GM12878 (cell line): ENCODE results near the gene ANKRD11. TPM values are rescaled to one million over a fixed set of nuclear protein-coding genes. Genes with fewer than 3 reads are reported as not detected.

Experiments
- ATAC-seq: fragments of 200-7000 bp; cut with Tn5 transposase; 3 replicates; pipeline ENCODE4 v1.9.1; 2020; ENCODE audit warnings: mild to moderate bottlenecking, moderate library complexity
- BruUV-seq: library from RNA; stranded (reverse); fragments of 400-500 nt; replicated peaks from 2 replicates; lab custom pipeline; 2021; lab: Mats Ljungman, UMichigan
- CTCF ChIA-PET: fragments of 300-600 bp; sonication (Branson Sonifier 250); formaldehyde crosslinking; extraction: SDS; loops from one replicate; lab custom pipeline; 2021; ENCODE audit warnings: inconsistent platforms; lab: Yijun Ruan, JAX
- POLR2A ChIA-PET: fragments of 350-600 bp; formaldehyde crosslinking; extraction: SDS; loops from one replicate; lab custom pipeline; 2021; ENCODE audit warnings: inconsistent platforms; lab: Charles Lee
- RAD21 ChIA-PET: fragments of 300-600 bp; sonication (Branson Sonifier 250); formaldehyde crosslinking; loops from one replicate; lab custom pipeline; 2023; ENCODE audit warnings: antibody characterized with exemption; ENCODE audit not compliant: unreplicated experiment; lab: Charles Lee
- SMC1A ChIA-PET: fragments of 300-600 bp; sonication (Branson Sonifier 250); formaldehyde crosslinking; loops from one replicate; lab custom pipeline; 2023; ENCODE audit not compliant: unreplicated experiment, uncharacterized antibody; lab: Charles Lee
- DNase-seq: peaks from one replicate; pipeline ENCODE4 v3.0.0-alpha.2; 2011; ENCODE audit warnings: low read depth, low spot score
- FAIRE-seq: peaks from 3 replicates; lab custom pipeline; 2011; peaks lifted over from hg19 to GRCh38; lab: Jason Lieb, UNC
- H2AFZ ChIP-seq: 2 replicates; pipeline ENCODE4 v1.6.0; 2011; ENCODE audit warnings: low read depth, low read length, control low read depth; ENCODE audit not compliant: control insufficient read depth
- H3K27ac ChIP-seq: 2 replicates; pipeline ENCODE4 v1.5.1; 2011; ENCODE audit warnings: control low read depth; ENCODE audit not compliant: control insufficient read depth, insufficient read depth
- H3K27me3 ChIP-seq, 2 experiments: replicated peaks in 1 of 2; 2 replicates each; pipeline versions ENCODE4 v1.6.0 to v1.6.1; 2011; ENCODE audit warnings: low read length in 1 of 2; ENCODE audit not compliant: control insufficient read depth in 2 of 2, insufficient read depth in 2 of 2
- H3K36me3 ChIP-seq, 2 experiments: 2 replicates each; pipeline ENCODE4 v1.5.1; 2011; ENCODE audit warnings: low read length in 1 of 2; ENCODE audit not compliant: control insufficient read depth in 2 of 2, insufficient read depth in 2 of 2
- H3K4me1 ChIP-seq: 2 replicates; pipeline ENCODE4 v1.6.1; 2011; ENCODE audit warnings: mild to moderate bottlenecking, low read length, moderate library complexity, mixed read lengths; ENCODE audit not compliant: control insufficient read depth, insufficient read depth
- H3K4me2 ChIP-seq: 2 replicates; pipeline ENCODE4 v1.6.0; 2011; ENCODE audit warnings: control low read depth; ENCODE audit not compliant: control insufficient read depth, insufficient read depth
- H3K4me3 ChIP-seq: fragments of 200-600 bp; sonication (generic); 2 replicates; pipeline ENCODE4 v1.5.1; 2016
- H3K79me2 ChIP-seq: 2 replicates; pipeline ENCODE4 v1.6.0; 2011; ENCODE audit warnings: low read length; ENCODE audit not compliant: control insufficient read depth, insufficient read depth
- H3K9ac ChIP-seq: 2 replicates; pipeline ENCODE4 v1.8.0; 2011; ENCODE audit warnings: low read length, control low read depth, mixed read lengths; ENCODE audit not compliant: control insufficient read depth, insufficient read depth
- H3K9me3 ChIP-seq: replicated peaks from 3 replicates; pipeline ENCODE4 v1.5.1; 2011; ENCODE audit warnings: mild to moderate bottlenecking, low read length; ENCODE audit not compliant: control insufficient read depth, insufficient read depth
- H4K20me1 ChIP-seq: 2 replicates; pipeline ENCODE4 v1.6.0; 2011; ENCODE audit not compliant: control insufficient read depth, insufficient read depth
- BACH1 ChIP-seq: fragments of 450-650 bp; IDR thresholded peaks from 2 replicates; pipeline ENCODE4 v1.6.1; 2017; ENCODE audit warnings: mild to moderate bottlenecking, borderline replicate concordance
- EGR1 ChIP-seq, 2 experiments: IDR thresholded peaks; 1 replicate in 1 of 2; 2 replicates in 1 of 2; pipeline ENCODE4 v1.6.1; 2011 to 2012; ENCODE audit warnings: low read depth in 2 of 2, low read length in 2 of 2, borderline replicate concordance in 1 of 2, mild to moderate bottlenecking in 1 of 2, moderate library complexity in 1 of 2
- EP300 ChIP-seq, 2 experiments: fragments of 150-350 bp in 1 of 2; IDR thresholded peaks; 2 replicates each; pipeline ENCODE4 v1.6.1; 2011 to 2012; ENCODE audit warnings: low read depth in 2 of 2, low read length in 2 of 2, borderline replicate concordance in 1 of 2, improper control_type of control experiment in 1 of 2, inconsistent platforms in 1 of 2; ENCODE audit not compliant: control insufficient read depth in 1 of 2
- HDAC6 ChIP-seq: fragments of 200-600 bp; sonication (generic); IDR thresholded peaks from one replicate; pipeline ENCODE4 v1.8.0; 2017; ENCODE audit warnings: antibody characterized with exemption; ENCODE audit not compliant: unreplicated experiment
- NFYB ChIP-seq: IDR thresholded peaks from 2 replicates; pipeline ENCODE4 v1.6.1; 2011; ENCODE audit warnings: low read depth, mild to moderate bottlenecking, low read length, improper control_type of control experiment, moderate library complexity; ENCODE audit not compliant: insufficient read depth
- POLR2AphosphoS5 ChIP-seq: IDR thresholded peaks from 2 replicates; pipeline ENCODE4 v1.6.1; 2011; ENCODE audit warnings: mild to moderate bottlenecking, low read length, inconsistent platforms
- SP1 ChIP-seq: IDR thresholded peaks from one replicate; pipeline ENCODE4 v1.6.1; 2011; ENCODE audit warnings: low read depth, low read length
- TCF12 ChIP-seq: IDR thresholded peaks from 2 replicates; pipeline ENCODE4 v1.6.1; 2011; ENCODE audit warnings: low read depth, mild to moderate bottlenecking, low read length
- WGBS: methylation state at CpG from one replicate; pipeline ENCODE4 v1.1.6; 2016; ENCODE audit warnings: low lambda C conversion rate; ENCODE audit not compliant: insufficient replicate concordance, insufficient coverage; ENCODE audit errors: missing lambda C conversion rate; 5-methylcytosine and 5-hydroxymethylcytosine counted together
- in situ Hi-C: fragments of 300-500 bp; cut with MboI; formaldehyde crosslinking; loops from 9 replicates; pipeline ENCODE4 v1.14.3; 2018; ENCODE audit warnings: mixed read lengths
- intact Hi-C: fragments of 100-400 bp; cut with micrococcal nuclease; formaldehyde crosslinking; loops from one replicate; pipeline ENCODE4 v1.14.2; 2022; ENCODE audit not compliant: unreplicated experiment
- polyA plus RNA-seq, 11 experiments: library from polyadenylated mRNA; depleted of rRNA in 4 of 11; unstranded in 6 of 11; stranded (reverse) in 5 of 11; fragments of >200 nt; fragmentation: Nextera tagmentation in 4 of 11; fragmentation: Illumina TruSeq in 1 of 11; extraction: Ambion mirVana in 4 of 11; extraction: Trizol in 1 of 11; gene quantifications; 1 replicate in 1 of 11; 2 replicates in 10 of 11; pipeline versions ENCODE4 v1.2.1 to v1.2.3, GENCODE V29; 2011 to 2016; ENCODE audit warnings: inconsistent platforms in 2 of 11, missing spikeins in 2 of 11, low read depth in 1 of 11
- total RNA-seq, 4 experiments: library from RNA; depleted of rRNA in 3 of 4; stranded (reverse); fragments of >200 nt in 3 of 4; fragmentation: Illumina TruSeq in 1 of 4; extraction: Trizol in 1 of 4; gene quantifications; 2 replicates each; pipeline versions ENCODE4 v1.2.1 to v1.2.3, GENCODE V29; 2013 to 2021
- TF ChIP-seq, protein P1 (sequence below): fragments of 450-650 bp; IDR thresholded peaks from 2 replicates; pipeline ENCODE4 v1.6.1; 2016; ENCODE audit warnings: mild to moderate bottlenecking
- TF ChIP-seq, protein P2 (sequence below): fragments of 450-650 bp; conservative IDR thresholded peaks from 2 replicates; pipeline ENCODE4 v1.6.1; 2017; ENCODE audit warnings: mild to moderate bottlenecking, moderate library complexity

ANKRD11 gene
- total and polyA plus RNA-seq, 10 of the 15 experiments (the other 5 are each of a cell fraction or from before 2014, with no cell fraction given): 5.1 to 103 (median 27.4) TPM

DNA sequence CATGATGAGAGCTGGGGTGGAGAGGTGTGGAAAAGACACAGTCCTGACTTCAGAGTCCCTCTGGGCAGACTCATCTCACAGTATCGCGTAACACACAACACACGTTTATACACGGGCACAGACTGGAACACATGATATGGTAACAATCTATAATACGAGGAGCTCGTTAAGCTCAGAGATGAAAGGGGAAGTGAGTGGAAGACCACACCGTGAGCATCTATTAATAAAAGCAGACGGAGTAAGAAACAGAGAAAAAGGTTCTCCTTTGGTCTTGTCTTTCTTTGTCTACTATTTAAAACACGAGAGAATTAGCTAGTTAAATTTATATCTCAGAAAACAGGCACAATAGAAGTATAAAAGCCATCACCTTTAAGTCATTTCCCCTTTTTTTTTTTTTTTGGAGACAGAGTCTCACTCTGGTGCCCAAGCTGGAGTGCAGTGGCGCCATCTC lies 13.5 kb downstream of the ANKRD11 start (continued):
- TF ChIP-seq EP300 (IDR thresholded peaks at IDR 0.05; ENCODE audit: borderline replicate concordance in 1 of 2, control insufficient read depth in 1 of 2, low read depth in 2 of 2, low read length in 2 of 2): no peak
- TF ChIP-seq, protein P1, sequence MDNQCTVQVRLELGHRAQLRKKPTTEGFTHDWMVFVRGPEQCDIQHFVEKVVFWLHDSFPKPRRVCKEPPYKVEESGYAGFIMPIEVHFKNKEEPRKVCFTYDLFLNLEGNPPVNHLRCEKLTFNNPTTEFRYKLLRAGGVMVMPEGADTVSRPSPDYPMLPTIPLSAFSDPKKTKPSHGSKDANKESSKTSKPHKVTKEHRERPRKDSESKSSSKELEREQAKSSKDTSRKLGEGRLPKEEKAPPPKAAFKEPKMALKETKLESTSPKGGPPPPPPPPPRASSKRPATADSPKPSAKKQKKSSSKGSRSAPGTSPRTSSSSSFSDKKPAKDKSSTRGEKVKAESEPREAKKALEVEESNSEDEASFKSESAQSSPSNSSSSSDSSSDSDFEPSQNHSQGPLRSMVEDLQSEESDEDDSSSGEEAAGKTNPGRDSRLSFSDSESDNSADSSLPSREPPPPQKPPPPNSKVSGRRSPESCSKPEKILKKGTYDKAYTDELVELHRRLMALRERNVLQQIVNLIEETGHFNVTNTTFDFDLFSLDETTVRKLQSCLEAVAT: 0 out of 2 replicates have a peak, but pooled peaks have one; percentile 35

DNA sequence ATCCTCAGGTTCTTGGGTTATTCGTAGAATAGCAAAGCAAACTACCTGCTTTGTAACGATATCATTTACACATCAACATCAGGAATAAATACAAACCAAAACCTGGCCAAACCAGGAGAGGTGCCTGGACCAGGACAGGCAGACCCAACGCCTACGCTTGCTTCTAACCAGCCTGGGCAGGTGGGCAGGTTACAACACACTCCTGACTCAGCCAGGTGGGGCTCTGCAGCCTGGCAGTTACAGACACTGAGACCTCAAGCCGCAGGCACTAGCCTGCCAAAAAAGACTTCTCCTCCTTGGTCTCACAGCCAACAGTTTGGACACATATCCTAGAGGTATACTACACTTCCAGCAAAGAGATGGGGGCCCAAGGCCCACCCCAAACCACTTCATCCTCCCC lies 14.0 kb downstream of the ANKRD11 start:
- Histone ChIP-seq H3K4me2 (peak overlapping the region; percentile 85), H3K4me1 (peaks cover 42% of the 10 kb centered on the region), H3K36me3 (peaks cover 0 to 1% of the 10 kb centered on the region in 2 experiments; a peak in 2 of 4 replicates), H3K4me3 (peak overlapping the region; percentile 57; the same call in 1 of the 2 replicates), H3K9ac (0 out of 2 replicates have a peak overlapping the region, but pooled peaks have one; percentile 51), H4K20me1 (peaks cover 46% of the 10 kb centered on the region), H3K79me2 (peaks cover 96% of the 10 kb centered on the region), H2AFZ (no peak overlapping the region), H3K9me3 (no peaks in the 10 kb centered on the region)
- ChIA-PET CTCF (interaction anchor here (1.0 to 1.5 kb wide), 6 partner anchors 10 to 144 kb away, joined by 3 to 5 read pairs (median 4); no protein-coding TSS in a partner anchor), RAD21 (interaction anchor here (0.8 to 1.5 kb wide), 9 partner anchors 9 to 141 kb away, joined by 3 to 17 read pairs (median 5); no protein-coding TSS in a partner anchor), POLR2A (interaction anchor here (0.6 to 1.4 kb wide), 5 partner anchors 11 to 188 kb away, joined by 3 to 6 read pairs (median 4); no protein-coding TSS in a partner anchor), SMC1A (interaction anchor here (0.6 to 1.5 kb wide), 10 partner anchors 9 to 118 kb away, joined by 3 to 7 read pairs (median 3); no protein-coding TSS in a partner anchor)
- in situ Hi-C loops (no loop called here), intact Hi-C loops (no loop called here)
- 70% methylated on average over 5 of the region's 5 CpGs for WGBS
- no peak for FAIRE-seq
- DNase-seq: no peak
- ATAC-seq: peak; percentile 24
- TF ChIP-seq SP1: no peak
- 0 out of 2 replicates have a peak, but pooled peaks have one; percentile 18 for TF ChIP-seq BACH1
- TF ChIP-seq HDAC6: peak; percentile 2
- peak; percentile 56; the same call in 1 of the 2 replicates for TF ChIP-seq POLR2AphosphoS5
- TF ChIP-seq TCF12: 0 out of 2 replicates have a peak, but pooled peaks have one; percentile 16
- TF ChIP-seq, protein P2, sequence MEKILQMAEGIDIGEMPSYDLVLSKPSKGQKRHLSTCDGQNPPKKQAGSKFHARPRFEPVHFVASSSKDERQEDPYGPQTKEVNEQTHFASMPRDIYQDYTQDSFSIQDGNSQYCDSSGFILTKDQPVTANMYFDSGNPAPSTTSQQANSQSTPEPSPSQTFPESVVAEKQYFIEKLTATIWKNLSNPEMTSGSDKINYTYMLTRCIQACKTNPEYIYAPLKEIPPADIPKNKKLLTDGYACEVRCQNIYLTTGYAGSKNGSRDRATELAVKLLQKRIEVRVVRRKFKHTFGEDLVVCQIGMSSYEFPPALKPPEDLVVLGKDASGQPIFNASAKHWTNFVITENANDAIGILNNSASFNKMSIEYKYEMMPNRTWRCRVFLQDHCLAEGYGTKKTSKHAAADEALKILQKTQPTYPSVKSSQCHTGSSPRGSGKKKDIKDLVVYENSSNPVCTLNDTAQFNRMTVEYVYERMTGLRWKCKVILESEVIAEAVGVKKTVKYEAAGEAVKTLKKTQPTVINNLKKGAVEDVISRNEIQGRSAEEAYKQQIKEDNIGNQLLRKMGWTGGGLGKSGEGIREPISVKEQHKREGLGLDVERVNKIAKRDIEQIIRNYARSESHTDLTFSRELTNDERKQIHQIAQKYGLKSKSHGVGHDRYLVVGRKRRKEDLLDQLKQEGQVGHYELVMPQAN: no peak
- no peak for TF ChIP-seq NFYB
- TF ChIP-seq EGR1 (IDR thresholded peaks at IDR 0.05; ENCODE audit: borderline replicate concordance in 1 of 2, low read depth in 2 of 2, low read length in 2 of 2): peak in 1 of 2 experiments; percentile 19; a peak in 1 of 3 replicates
- TF ChIP-seq, all 136 proteins: peak for 5
- no peaks in the 10 kb centered on the region for H3K27me3 ChIP-seq
- peak overlapping the region; percentile 62 for H3K27ac ChIP-seq
- BruUV-seq: no TSS peak
